ENCODE measurements around the gene GNAQ. TPM values are rescaled to one million over a fixed set of nuclear protein-coding genes. Genes with fewer than 3 reads are reported as not detected.

Gene GNAQ
- total RNA-seq, 1 experiment from 2014 or later: 38.2 TPM

DNA sequence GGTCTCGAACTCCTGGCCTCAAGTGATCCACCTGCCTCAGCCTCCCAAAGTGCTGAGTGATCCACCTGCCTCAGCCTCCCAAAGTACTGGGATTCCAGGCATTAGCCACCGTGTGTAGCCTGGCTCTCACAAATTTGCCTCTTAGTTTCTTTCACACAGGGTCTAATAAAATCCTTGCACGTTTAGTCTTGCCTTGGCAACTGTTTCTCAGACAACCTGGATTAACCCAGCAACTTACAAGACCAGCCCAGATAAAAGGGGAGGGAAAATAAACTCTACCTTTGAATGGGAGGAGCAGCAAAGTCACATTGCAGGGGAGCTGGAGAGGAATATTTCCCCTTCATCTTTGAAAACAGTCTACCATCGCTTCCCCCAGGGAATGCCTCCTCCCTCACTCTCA, 354.2 kb downstream of the GNAQ start:
- no TSS peak for BruUV-seq (replicated peaks)
- H3K27me3 Mint-ChIP-seq (ENCODE audit: insufficient read depth, unreplicated experiment): no peaks in the 10 kb centered on the region

DNA sequence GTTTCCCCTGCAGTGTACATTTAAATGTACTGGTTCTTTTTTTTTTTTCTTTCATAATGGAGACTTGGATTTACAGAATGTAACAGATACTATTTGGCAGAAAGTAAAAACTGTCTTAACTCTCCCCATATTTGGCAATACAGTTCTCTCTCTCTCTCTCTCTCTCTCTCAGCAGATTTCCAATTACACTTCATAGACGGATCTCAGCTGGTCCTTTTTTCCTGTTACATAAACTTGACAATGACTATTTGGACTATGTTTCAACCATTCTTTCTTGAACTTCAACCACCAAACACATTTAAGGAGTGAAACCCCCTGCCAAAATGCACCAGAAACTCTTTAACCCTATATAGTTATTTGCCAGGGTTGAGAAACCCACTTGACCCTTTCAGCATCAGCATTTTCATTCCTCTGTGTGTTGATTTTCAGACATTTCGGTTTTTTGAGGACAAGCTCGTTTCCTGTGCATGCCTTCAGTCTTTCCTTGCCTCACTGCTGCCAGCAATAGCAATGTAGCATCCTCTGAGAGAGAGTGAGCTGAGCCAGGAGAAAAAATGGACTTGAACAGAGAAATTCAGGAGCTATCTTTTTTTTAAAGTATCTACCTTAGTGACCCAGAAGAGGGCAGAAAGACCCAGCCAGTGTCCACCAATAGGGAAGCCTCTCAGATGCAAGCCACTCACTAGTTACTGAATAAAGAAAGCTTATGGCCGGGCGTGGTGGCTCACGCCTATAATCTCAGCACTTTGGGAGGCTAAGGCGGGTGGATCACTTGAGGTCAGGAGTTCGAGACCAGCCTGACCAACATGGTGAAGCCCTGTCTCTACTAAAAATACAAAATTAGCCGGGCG, 357.4 kb downstream of the GNAQ start:
- no peaks in the 10 kb centered on the region for H3K4me1 Mint-ChIP-seq (ENCODE audit: insufficient read depth, unreplicated experiment)
- intact Hi-C loops (cut with micrococcal nuclease): no loop called here

More for the DNA sequence above, 354.2 kb downstream of the GNAQ start:
- TF ChIP-seq, protein P1, sequence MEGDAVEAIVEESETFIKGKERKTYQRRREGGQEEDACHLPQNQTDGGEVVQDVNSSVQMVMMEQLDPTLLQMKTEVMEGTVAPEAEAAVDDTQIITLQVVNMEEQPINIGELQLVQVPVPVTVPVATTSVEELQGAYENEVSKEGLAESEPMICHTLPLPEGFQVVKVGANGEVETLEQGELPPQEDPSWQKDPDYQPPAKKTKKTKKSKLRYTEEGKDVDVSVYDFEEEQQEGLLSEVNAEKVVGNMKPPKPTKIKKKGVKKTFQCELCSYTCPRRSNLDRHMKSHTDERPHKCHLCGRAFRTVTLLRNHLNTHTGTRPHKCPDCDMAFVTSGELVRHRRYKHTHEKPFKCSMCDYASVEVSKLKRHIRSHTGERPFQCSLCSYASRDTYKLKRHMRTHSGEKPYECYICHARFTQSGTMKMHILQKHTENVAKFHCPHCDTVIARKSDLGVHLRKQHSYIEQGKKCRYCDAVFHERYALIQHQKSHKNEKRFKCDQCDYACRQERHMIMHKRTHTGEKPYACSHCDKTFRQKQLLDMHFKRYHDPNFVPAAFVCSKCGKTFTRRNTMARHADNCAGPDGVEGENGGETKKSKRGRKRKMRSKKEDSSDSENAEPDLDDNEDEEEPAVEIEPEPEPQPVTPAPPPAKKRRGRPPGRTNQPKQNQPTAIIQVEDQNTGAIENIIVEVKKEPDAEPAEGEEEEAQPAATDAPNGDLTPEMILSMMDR (IDR thresholded peaks at IDR 0.05; ENCODE audit: unreplicated experiment): no peak
- no peak for DNase-seq (ENCODE audit: unreplicated experiment)
- Mint-ChIP-seq H3K4me1 (ENCODE audit: insufficient read depth, unreplicated experiment) (no peaks in the 10 kb centered on the region), H3K9me3 (ENCODE audit: unreplicated experiment) (no peaks in the 10 kb centered on the region), H3K4me3 (ENCODE audit: unreplicated experiment) (no peak overlapping the region), H3K27ac (ENCODE audit: low read depth, unreplicated experiment) (no peak overlapping the region), H3K36me3 (ENCODE audit: insufficient read depth, unreplicated experiment) (no peaks in the 10 kb centered on the region)
- intact Hi-C loops (cut with micrococcal nuclease): no loop called here
- ChIA-PET POLR2A (no interaction called here), CTCF (interaction anchor here (0.6 kb wide), 1 partner anchor 848 kb away, joined by 3 read pairs; no protein-coding TSS in a partner anchor)

GRCh38 chr9:77672183-77672582, 359.4 kb downstream of the GNAQ start:
- Mint-ChIP-seq H3K4me1 (ENCODE audit: insufficient read depth, unreplicated experiment) (no peaks in the 10 kb centered on the region), H3K9me3 (ENCODE audit: unreplicated experiment) (no peaks in the 10 kb centered on the region)
- POLR2A ChIA-PET: no interaction called here

More for the DNA sequence above, 357.4 kb downstream of the GNAQ start:
- no peak overlapping the region for H3K27ac Mint-ChIP-seq (ENCODE audit: low read depth, unreplicated experiment)
- H3K36me3 Mint-ChIP-seq (ENCODE audit: insufficient read depth, unreplicated experiment): no peaks in the 10 kb centered on the region
- ChIA-PET CTCF (interaction anchor here (0.6 to 1.0 kb wide), 4 partner anchors 8 to 550 kb away, joined by 3 to 6 read pairs (median 3); no protein-coding TSS in a partner anchor), POLR2A (interaction anchor here (0.5 kb wide), 1 partner anchor 185 kb away, joined by 3 read pairs; no protein-coding TSS in a partner anchor)
- no peak for DNase-seq (ENCODE audit: unreplicated experiment)
- TF ChIP-seq, protein P1 (IDR thresholded peaks at IDR 0.05; ENCODE audit: unreplicated experiment): no peak
- no peaks in the 10 kb centered on the region for H3K9me3 Mint-ChIP-seq (ENCODE audit: unreplicated experiment)
- no peaks in the 10 kb centered on the region for H3K27me3 Mint-ChIP-seq (ENCODE audit: insufficient read depth, unreplicated experiment)
- H3K4me3 Mint-ChIP-seq (ENCODE audit: unreplicated experiment): no peak overlapping the region
- no TSS peak for BruUV-seq (replicated peaks)

DNA sequence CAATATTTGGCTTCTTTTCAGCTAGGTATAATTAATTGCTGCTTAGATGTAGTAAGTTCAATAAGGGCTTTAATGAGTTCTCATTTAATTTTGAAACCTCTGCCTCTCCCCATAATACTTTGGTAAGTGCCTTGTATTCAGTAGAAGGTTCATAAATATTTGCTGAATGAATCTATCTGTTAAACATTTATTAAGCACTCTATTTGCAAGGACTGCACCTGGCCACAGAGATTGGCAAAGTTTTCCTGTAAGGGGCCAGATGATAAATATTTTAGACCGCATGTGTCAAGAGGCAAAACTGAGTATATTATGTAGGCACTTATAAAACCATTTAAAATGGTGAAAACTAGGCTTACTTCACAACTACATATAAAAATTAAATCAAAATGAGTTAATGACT, 364.5 kb downstream of the GNAQ start:
- no peak for DNase-seq (ENCODE audit: unreplicated experiment)
- CTCF ChIA-PET: no interaction called here
- H3K4me3 Mint-ChIP-seq (ENCODE audit: unreplicated experiment): no peak overlapping the region
- H3K9me3 Mint-ChIP-seq (ENCODE audit: unreplicated experiment): no peaks in the 10 kb centered on the region
- no TSS peak for BruUV-seq (replicated peaks)
- H3K36me3 Mint-ChIP-seq (ENCODE audit: insufficient read depth, unreplicated experiment): no peaks in the 10 kb centered on the region
- TF ChIP-seq, protein P1 (IDR thresholded peaks at IDR 0.05; ENCODE audit: unreplicated experiment): no peak
- no peaks in the 10 kb centered on the region for H3K27me3 Mint-ChIP-seq (ENCODE audit: insufficient read depth, unreplicated experiment)
- intact Hi-C loops (cut with micrococcal nuclease): no loop called here
- no peak overlapping the region for H3K27ac Mint-ChIP-seq (ENCODE audit: low read depth, unreplicated experiment)
- peaks cover 9% of the 10 kb centered on the region for H3K4me1 Mint-ChIP-seq (ENCODE audit: insufficient read depth, unreplicated experiment)
- POLR2A ChIA-PET: no interaction called here

More at GRCh38 chr9:77672183-77672582, 359.4 kb downstream of the GNAQ start:
- DNase-seq (ENCODE audit: unreplicated experiment): no peak
- TF ChIP-seq, protein P1 (IDR thresholded peaks at IDR 0.05; ENCODE audit: unreplicated experiment): no peak
- Mint-ChIP-seq H3K4me3 (ENCODE audit: unreplicated experiment) (no peak overlapping the region), H3K27me3 (ENCODE audit: insufficient read depth, unreplicated experiment) (no peaks in the 10 kb centered on the region), H3K36me3 (ENCODE audit: insufficient read depth, unreplicated experiment) (no peaks in the 10 kb centered on the region), H3K27ac (ENCODE audit: low read depth, unreplicated experiment) (no peak overlapping the region)
- intact Hi-C loops (cut with micrococcal nuclease): no loop called here
- BruUV-seq (replicated peaks): no TSS peak
- CTCF ChIA-PET: no interaction called here

Other genes starting within 250 kb of the GNAQ start
- 13.7 and 17.8 TPM in 2 replicates for gene CEP78, start 204.3 kb upstream of the GNAQ start, total RNA-seq (2022)

All from MCF 10A (cell line).